T-cell (primary cell): Measurements from ENCODE around the gene GPAM. TPM values are rescaled to one million over a fixed set of nuclear protein-coding genes. Genes with fewer than 3 reads are reported as not detected.

Experiments
- ATAC-seq, 4 experiments: fragments of 200-7000 bp in 3 of 4; fragments of 150-1000 bp in 1 of 4; cut with Tn5 transposase; replicated peaks in 1 of 4; 1 replicate in 3 of 4; 2 replicates in 1 of 4; pipeline ENCODE4 v1.10.0; 2021; ENCODE audit warnings: moderate library complexity in 3 of 4, mild to moderate bottlenecking in 2 of 4, moderate number of reproducible peaks in 1 of 4
- CTCF ChIA-PET, 2 donors: fragments of 300-600 bp; sonication (Branson Sonifier 250); formaldehyde crosslinking; loops; one replicate each; lab custom pipeline; 2022; ENCODE audit warnings: antibody characterized with exemption in 2 of 2; lab: Charles Lee
- POLR2A ChIA-PET, 2 donors: fragments of 300-600 bp; sonication (Branson Sonifier 250); formaldehyde crosslinking; loops; one replicate each; lab custom pipeline; 2022; ENCODE audit warnings: antibody characterized with exemption in 2 of 2; lab: Charles Lee
- DNase-seq, 35 experiments: peaks; one replicate each; pipeline versions ENCODE4 v3.0.0 to v3.0.0-alpha.2; 2013 to 2023
- H3K27ac ChIP-seq: one replicate; pipeline ENCODE4 v1.5.1; 2013; ENCODE audit warnings: low read length
- H3K27me3 ChIP-seq, 2 experiments: replicated peaks in 1 of 2; 1 replicate in 1 of 2; 2 replicates in 1 of 2; pipeline versions ENCODE4 v1.6.1 to v1.7.0; 2013; ENCODE audit warnings: low read length in 1 of 2, mixed read lengths in 1 of 2; ENCODE audit not compliant: control insufficient read depth in 2 of 2, insufficient read depth in 2 of 2; ENCODE audit errors: extremely low read depth in 1 of 2
- H3K36me3 ChIP-seq, 2 donors: 1 replicate in 1 of 2; 2 replicates in 1 of 2; pipeline versions ENCODE4 v1.6.1 to v1.7.0; 2013; ENCODE audit warnings: low read length in 1 of 2; ENCODE audit not compliant: control insufficient read depth in 2 of 2, insufficient read depth in 1 of 2; ENCODE audit errors: extremely low read depth in 1 of 2
- H3K4me1 ChIP-seq, 2 experiments: 1 replicate in 1 of 2; 2 replicates in 1 of 2; pipeline versions ENCODE4 v1.6.1 to v1.7.0; 2013; ENCODE audit warnings: low read length in 2 of 2, mixed read lengths in 1 of 2; ENCODE audit not compliant: insufficient read depth in 2 of 2, control insufficient read depth in 1 of 2; ENCODE audit errors: extremely low read depth in 1 of 2
- H3K4me3 ChIP-seq, 2 donors: 1 replicate in 1 of 2; 2 replicates in 1 of 2; pipeline versions ENCODE4 v1.5.1 to v1.7.0; 2013; ENCODE audit warnings: mild to moderate bottlenecking in 2 of 2, low read length in 1 of 2, moderate library complexity in 1 of 2; ENCODE audit not compliant: control insufficient read depth in 1 of 2; ENCODE audit errors: extremely low read depth in 1 of 2
- H3K9me3 ChIP-seq: 2 replicates; pipeline ENCODE4 v1.7.0; 2013
- H3K27ac Mint-ChIP-seq, 2 donors: one replicate each; pipeline ENCODE4 v1.8.0; 2020 to 2021; ENCODE audit warnings: mild to moderate bottlenecking in 2 of 2, mixed read lengths in 2 of 2
- H3K27me3 Mint-ChIP-seq, 2 donors: one replicate each; pipeline ENCODE4 v1.8.0; 2021 to 2022; ENCODE audit warnings: mixed read lengths in 2 of 2
- H3K36me3 Mint-ChIP-seq: one replicate; pipeline ENCODE4 v1.8.0; 2021; ENCODE audit warnings: mixed read lengths
- H3K4me1 Mint-ChIP-seq, 3 donors: one replicate each; pipeline ENCODE4 v1.8.0; 2020 to 2022; ENCODE audit warnings: mixed read lengths in 3 of 3, mild to moderate bottlenecking in 1 of 3
- H3K4me3 Mint-ChIP-seq, 3 donors: one replicate each; pipeline ENCODE4 v1.8.0; 2020 to 2022; ENCODE audit warnings: mild to moderate bottlenecking in 3 of 3, mixed read lengths in 3 of 3, moderate library complexity in 3 of 3
- H3K9me3 Mint-ChIP-seq, 3 donors: one replicate each; pipeline ENCODE4 v1.8.0; 2020 to 2022; ENCODE audit warnings: mixed read lengths in 3 of 3
- WGBS: methylation state at CpG from one replicate; pipeline ENCODE4 v1.1.5; 2013; ENCODE audit warnings: missing lambda C conversion rate; ENCODE audit not compliant: insufficient coverage; 5-methylcytosine and 5-hydroxymethylcytosine counted together
- total RNA-seq, 35 experiments: library from RNA in 6 of 35; stranded (reverse) in 6 of 35; fragments of 120-200 nt in 1 of 35; gene quantifications; one replicate each; pipeline versions ENCODE4 v1.2.1 to v1.2.4 and lab custom pipeline; 2013 to 2026

GPAM gene
- total RNA-seq, 5 donors from 2014 or later (not counting 1 experiment from before 2014, with no cell fraction given): 4.4 to 8.6 (median 5.9) TPM

DNA sequence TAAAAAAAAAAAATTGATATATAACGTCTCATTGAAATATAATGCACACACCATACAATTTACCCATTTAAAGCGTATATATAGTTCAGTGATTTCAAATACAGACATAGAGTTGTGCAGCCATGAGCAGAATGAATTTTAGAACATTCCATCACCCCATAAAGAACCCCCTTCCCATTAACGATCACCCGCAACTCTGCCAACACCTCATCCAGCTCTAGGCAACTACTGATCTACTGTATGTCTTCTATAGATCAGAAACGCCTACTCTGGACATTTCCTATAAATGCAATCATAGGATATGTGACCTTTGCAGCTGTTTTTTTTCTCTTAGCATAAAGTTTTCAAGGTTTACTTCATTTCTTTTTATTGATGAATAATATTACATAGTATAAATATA, 33.4 kb upstream of the GPAM start:
- Histone ChIP-seq H3K4me1 (no peaks in the 10 kb centered on the region), H3K4me3 (no peak overlapping the region), H3K9me3 (no peaks in the 10 kb centered on the region), H3K27me3 (peaks cover 0 to 12% of the 10 kb centered on the region in 2 experiments), H3K27ac (no peak overlapping the region), H3K36me3 (no peaks in the 10 kb centered on the region)
- no peaks in the 10 kb centered on the region for H3K36me3 Mint-ChIP-seq
- no peaks in the 10 kb centered on the region for H3K4me1 Mint-ChIP-seq
- peaks cover 14 to 23% of the 10 kb centered on the region in 2 donors for H3K27me3 Mint-ChIP-seq
- WGBS: no CpG with 5 or more reads among the region's 5 CpGs
- H3K27ac Mint-ChIP-seq: no peak overlapping the region
- H3K9me3 Mint-ChIP-seq: peaks cover 0 to 12% (median 8%) of the 10 kb centered on the region in 3 donors
- CTCF ChIA-PET: no interaction called here
- POLR2A ChIA-PET: no interaction called here
- no peak for ATAC-seq
- no peak overlapping the region for H3K4me3 Mint-ChIP-seq
- DNase-seq: no peak

DNA sequence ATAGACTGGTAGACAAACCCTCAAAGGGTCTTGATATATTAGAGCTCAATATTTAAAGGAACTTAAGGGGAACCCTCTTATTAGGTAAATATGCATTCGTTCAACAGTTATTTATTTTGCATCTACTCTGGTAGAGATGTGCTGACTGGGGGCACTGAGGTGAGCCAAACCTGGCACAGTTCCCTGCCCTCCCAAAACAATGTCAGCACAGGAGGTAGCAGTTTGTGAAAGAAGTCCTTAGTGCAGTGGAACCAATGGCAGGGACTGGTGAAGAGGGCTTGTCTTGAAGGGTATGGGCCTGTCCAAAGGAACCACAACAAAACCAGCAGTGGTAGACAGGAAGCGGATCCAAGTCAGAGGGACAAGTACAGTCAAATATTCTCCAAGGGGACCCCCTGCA, 32.6 kb upstream of the GPAM start:
- Histone ChIP-seq H3K27me3 (peaks cover 0 to 15% of the 10 kb centered on the region in 2 experiments), H3K36me3 (no peaks in the 10 kb centered on the region), H3K27ac (no peak overlapping the region), H3K9me3 (no peaks in the 10 kb centered on the region), H3K4me3 (no peak overlapping the region), H3K4me1 (no peaks in the 10 kb centered on the region)
- no CpG with 5 or more reads among the region's 2 CpGs for WGBS
- ATAC-seq (no peak), DNase-seq (no peak)
- Mint-ChIP-seq H3K27ac (no peak overlapping the region), H3K36me3 (no peaks in the 10 kb centered on the region), H3K27me3 (peaks cover 21 to 29% of the 10 kb centered on the region in 2 donors), H3K9me3 (peaks cover 0 to 12% (median 8%) of the 10 kb centered on the region in 3 donors), H3K4me1 (no peaks in the 10 kb centered on the region), H3K4me3 (no peak overlapping the region)
- CTCF ChIA-PET: no interaction called here
- POLR2A ChIA-PET: no interaction called here

DNA sequence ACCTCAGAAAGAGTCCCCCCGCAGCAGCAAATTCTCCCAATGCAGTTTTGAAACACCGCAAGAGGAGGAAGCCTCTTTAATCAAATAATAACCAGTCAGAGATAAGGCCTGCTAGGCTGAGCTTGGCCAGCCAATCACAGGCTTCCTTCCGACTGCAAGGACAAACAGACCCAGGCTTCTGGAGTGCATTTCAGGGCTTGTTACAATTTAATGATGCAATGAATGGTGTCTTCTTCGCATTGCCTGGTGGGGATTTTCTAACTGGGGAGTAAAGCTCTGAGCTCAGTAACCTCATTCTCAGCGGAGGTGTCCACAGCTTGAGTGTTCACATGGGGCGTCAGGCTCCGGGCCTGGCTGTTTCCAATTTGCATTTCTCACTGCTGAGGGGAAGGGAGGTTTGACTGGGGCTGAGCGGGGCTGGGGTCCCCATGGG, 31.8 kb upstream of the GPAM start:
- CTCF ChIA-PET: no interaction called here
- Mint-ChIP-seq H3K4me3 (no peak overlapping the region), H3K9me3 (peaks cover 0 to 6% (median 4%) of the 10 kb centered on the region in 3 donors), H3K4me1 (no peaks in the 10 kb centered on the region), H3K27me3 (peaks cover 26 to 33% of the 10 kb centered on the region in 2 donors), H3K36me3 (no peaks in the 10 kb centered on the region), H3K27ac (no peak overlapping the region)
- DNase-seq (no peak), ATAC-seq (no peak)
- 73% methylated on average over 6 of the region's 8 CpGs for WGBS
- Histone ChIP-seq H3K27me3 (peaks cover 0 to 19% of the 10 kb centered on the region in 2 experiments), H3K27ac (no peak overlapping the region), H3K36me3 (no peaks in the 10 kb centered on the region), H3K4me3 (no peak overlapping the region), H3K9me3 (no peaks in the 10 kb centered on the region), H3K4me1 (no peaks in the 10 kb centered on the region)
- POLR2A ChIA-PET: no interaction called here

DNA sequence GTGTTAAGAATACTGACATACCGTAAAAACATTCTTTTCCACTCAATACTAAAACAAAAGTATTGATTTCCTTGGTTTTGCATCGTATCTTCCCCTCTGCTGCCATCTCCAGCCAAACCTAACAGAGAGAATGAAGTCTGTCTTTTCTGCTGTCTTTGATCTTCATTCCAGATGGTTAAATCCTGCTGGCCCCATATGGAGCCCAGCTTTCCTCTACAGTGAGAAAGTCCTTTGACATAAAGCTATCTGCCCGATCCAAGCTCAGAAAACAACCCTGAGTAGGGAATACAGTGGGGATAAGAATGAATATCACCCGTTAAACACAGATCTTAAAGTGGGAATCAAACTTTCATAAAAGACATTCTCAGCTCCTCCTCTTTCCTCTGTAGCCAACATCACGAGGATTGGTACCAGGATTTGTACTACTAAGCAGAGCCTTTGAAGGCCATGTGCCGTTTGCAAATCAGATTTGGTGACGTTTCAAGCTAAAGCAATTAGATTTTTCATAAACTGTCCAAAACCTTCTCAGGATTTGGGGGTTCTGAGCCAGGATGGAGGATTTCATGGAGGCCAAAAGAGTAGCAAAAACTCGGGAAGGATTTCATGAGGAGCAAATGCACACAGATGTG, 30.8 kb upstream of the GPAM start:
- Histone ChIP-seq H3K9me3 (no peaks in the 10 kb centered on the region), H3K4me3 (no peak overlapping the region), H3K36me3 (no peaks in the 10 kb centered on the region), H3K4me1 (no peaks in the 10 kb centered on the region), H3K27me3 (peaks cover 0 to 22% of the 10 kb centered on the region in 2 experiments), H3K27ac (no peak overlapping the region)
- DNase-seq (no peak), ATAC-seq (no peak)
- H3K27ac Mint-ChIP-seq: no peak overlapping the region
- CTCF ChIA-PET: no interaction called here
- H3K9me3 Mint-ChIP-seq: no peaks in the 10 kb centered on the region
- POLR2A ChIA-PET: no interaction called here
- H3K36me3 Mint-ChIP-seq: no peaks in the 10 kb centered on the region
- 66% methylated on average over 4 of the region's 8 CpGs for WGBS
- H3K4me3 Mint-ChIP-seq: no peak overlapping the region
- no peaks in the 10 kb centered on the region for H3K4me1 Mint-ChIP-seq
- H3K27me3 Mint-ChIP-seq: peaks cover 31 to 34% of the 10 kb centered on the region in 2 donors

DNA sequence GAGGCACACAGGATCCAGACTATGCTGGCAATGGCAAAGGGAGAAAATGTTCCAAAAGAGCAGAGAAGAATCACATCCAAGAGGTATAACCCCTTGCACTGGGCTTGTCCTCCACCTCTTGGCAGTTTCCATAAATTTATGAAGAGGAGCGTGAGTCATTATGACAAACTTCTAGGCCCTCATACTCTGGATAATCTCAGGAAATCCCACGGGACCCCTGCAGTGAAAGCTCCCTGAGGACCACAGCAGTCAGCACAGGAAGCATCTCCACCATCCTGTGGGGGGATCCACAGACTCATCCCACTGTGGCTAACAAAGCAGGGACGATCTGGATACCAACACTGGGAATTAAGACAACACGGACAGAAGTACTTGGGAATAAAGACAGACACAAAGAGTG, 30.3 kb upstream of the GPAM start:
- H3K27me3 Mint-ChIP-seq: peaks cover 36 to 39% of the 10 kb centered on the region in 2 donors
- 40% methylated on average over 1 of the region's 4 CpGs for WGBS
- H3K36me3 ChIP-seq: no peaks in the 10 kb centered on the region
- H3K4me1 Mint-ChIP-seq: no peaks in the 10 kb centered on the region
- no peaks in the 10 kb centered on the region for H3K9me3 Mint-ChIP-seq
- POLR2A ChIA-PET: no interaction called here
- no peak overlapping the region for H3K4me3 Mint-ChIP-seq
- no peaks in the 10 kb centered on the region for H3K9me3 ChIP-seq
- no peak overlapping the region for H3K4me3 ChIP-seq
- ATAC-seq (no peak), DNase-seq (no peak)
- CTCF ChIA-PET: no interaction called here
- H3K36me3 Mint-ChIP-seq: no peaks in the 10 kb centered on the region
- H3K27ac Mint-ChIP-seq: no peak overlapping the region
- H3K27me3 ChIP-seq: peaks cover 0 to 28% of the 10 kb centered on the region in 2 experiments
- H3K27ac ChIP-seq: no peak overlapping the region
- no peaks in the 10 kb centered on the region for H3K4me1 ChIP-seq

DNA sequence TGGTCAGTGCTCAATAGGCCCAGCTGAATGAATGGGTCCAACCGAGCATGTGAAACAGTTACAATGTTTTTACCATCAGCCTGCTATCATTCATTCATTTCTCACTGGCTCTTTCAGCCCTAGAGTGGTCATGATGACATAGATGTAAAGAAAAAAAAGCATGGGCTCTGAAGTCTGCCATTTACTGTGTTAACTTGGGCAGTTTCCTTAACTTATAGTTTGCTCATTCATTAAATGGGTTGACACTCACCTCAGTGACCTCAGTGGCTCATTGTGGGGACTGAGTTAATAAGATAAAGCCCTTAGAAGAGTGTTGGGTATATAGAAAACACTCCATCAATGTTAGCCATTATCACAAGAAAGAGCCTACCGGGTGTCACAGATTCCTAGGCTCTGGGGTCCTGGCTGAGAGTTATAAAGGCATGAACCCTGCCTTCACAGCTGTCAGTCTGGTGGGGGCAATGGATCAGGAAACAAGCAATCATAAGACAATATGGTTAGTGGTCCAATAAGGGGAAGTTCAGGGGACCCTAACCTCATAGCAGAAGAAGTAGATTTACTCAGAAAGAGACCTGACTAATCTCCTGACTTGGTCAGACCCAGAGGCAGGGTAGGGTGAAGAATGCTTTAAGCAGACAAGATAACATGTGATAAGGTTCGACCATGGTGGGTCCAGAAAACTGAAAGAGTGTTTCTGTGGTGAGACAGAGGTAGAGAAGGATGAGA, 29.7 kb upstream of the GPAM start:
- no peak overlapping the region for H3K27ac ChIP-seq
- Mint-ChIP-seq H3K4me1 (no peaks in the 10 kb centered on the region), H3K36me3 (no peaks in the 10 kb centered on the region), H3K9me3 (no peaks in the 10 kb centered on the region), H3K27ac (no peak overlapping the region), H3K27me3 (peaks cover 40 to 43% of the 10 kb centered on the region in 2 donors), H3K4me3 (no peak overlapping the region)
- H3K27me3 ChIP-seq: peaks cover 0 to 29% of the 10 kb centered on the region in 2 experiments
- H3K4me1 ChIP-seq: no peaks in the 10 kb centered on the region
- H3K36me3 ChIP-seq: no peaks in the 10 kb centered on the region
- ATAC-seq (no peak), DNase-seq (no peak)
- CTCF ChIA-PET: no interaction called here
- 18% methylated on average over 1 of the region's 3 CpGs for WGBS
- no peaks in the 10 kb centered on the region for H3K9me3 ChIP-seq
- POLR2A ChIA-PET: no interaction called here
- no peak overlapping the region for H3K4me3 ChIP-seq
